ENCODE results near the gene GJA9. TPM values are rescaled to one million over a fixed set of nuclear protein-coding genes. Genes with fewer than 3 reads are reported as not detected.

GJA9 gene
- total and polyA plus RNA-seq, 2 experiments from 2014 or later = 0.21 TPM; not detected in 1

DNA sequence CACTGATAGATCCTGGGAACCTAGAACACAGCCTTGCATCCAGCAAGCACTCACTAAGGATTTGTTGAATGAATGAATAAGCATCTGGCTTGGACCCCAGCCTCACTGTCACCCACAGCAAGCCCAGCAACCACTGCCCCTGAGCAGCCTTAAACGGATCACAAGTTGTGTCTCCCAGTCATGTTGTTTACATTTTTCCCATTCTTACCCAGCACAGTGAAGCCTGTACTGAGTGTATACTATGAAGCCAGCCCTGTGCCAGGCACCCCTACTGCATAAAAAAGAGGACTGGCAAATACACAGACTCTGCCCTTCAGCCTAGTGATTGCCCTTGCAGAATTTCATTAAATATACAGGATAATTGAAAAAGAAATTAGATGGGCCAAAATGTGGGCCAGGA is 52.0 kb downstream of the GJA9 start:
- Histone ChIP-seq H3K4me3 (no peak overlapping the region), H3K27ac (ENCODE audit: low read depth) (no peak overlapping the region), H3K36me3 (ENCODE audit: insufficient read depth) (no peaks in the 10 kb centered on the region), H3K4me2 (no peak overlapping the region), H3K4me1 (ENCODE audit: insufficient read depth) (no peaks in the 10 kb centered on the region), H4K20me1 (replicated peaks; ENCODE audit: insufficient read depth) (no peaks in the 10 kb centered on the region), H3K79me2 (replicated peaks; ENCODE audit: insufficient read depth) (no peaks in the 10 kb centered on the region), H3K27me3 (ENCODE audit: insufficient read depth) (no peaks in the 10 kb centered on the region), H3F3A (replicated peaks; ENCODE audit: low read depth) (no peaks in the 10 kb centered on the region), H2AFZ (no peak overlapping the region), H3K9me2 (ENCODE audit: insufficient read depth) (no peaks in the 10 kb centered on the region)
- no peaks in the 10 kb centered on the region for H3K36me3 Mint-ChIP-seq (ENCODE audit: low read depth)
- no peaks in the 10 kb centered on the region for H3K4me1 Mint-ChIP-seq
- H3K4me3 Mint-ChIP-seq = no peak overlapping the region
- H3K9me3 Mint-ChIP-seq = no peaks in the 10 kb centered on the region
- ATAC-seq (no peak), DNase-seq (ENCODE audit: low spot score) (no peak)
- TF ChIP-seq EZH2 (IDR thresholded peaks at IDR 0.05; ENCODE audit: low read depth, unreplicated experiment) = no peak
- TF ChIP-seq, protein P1, sequence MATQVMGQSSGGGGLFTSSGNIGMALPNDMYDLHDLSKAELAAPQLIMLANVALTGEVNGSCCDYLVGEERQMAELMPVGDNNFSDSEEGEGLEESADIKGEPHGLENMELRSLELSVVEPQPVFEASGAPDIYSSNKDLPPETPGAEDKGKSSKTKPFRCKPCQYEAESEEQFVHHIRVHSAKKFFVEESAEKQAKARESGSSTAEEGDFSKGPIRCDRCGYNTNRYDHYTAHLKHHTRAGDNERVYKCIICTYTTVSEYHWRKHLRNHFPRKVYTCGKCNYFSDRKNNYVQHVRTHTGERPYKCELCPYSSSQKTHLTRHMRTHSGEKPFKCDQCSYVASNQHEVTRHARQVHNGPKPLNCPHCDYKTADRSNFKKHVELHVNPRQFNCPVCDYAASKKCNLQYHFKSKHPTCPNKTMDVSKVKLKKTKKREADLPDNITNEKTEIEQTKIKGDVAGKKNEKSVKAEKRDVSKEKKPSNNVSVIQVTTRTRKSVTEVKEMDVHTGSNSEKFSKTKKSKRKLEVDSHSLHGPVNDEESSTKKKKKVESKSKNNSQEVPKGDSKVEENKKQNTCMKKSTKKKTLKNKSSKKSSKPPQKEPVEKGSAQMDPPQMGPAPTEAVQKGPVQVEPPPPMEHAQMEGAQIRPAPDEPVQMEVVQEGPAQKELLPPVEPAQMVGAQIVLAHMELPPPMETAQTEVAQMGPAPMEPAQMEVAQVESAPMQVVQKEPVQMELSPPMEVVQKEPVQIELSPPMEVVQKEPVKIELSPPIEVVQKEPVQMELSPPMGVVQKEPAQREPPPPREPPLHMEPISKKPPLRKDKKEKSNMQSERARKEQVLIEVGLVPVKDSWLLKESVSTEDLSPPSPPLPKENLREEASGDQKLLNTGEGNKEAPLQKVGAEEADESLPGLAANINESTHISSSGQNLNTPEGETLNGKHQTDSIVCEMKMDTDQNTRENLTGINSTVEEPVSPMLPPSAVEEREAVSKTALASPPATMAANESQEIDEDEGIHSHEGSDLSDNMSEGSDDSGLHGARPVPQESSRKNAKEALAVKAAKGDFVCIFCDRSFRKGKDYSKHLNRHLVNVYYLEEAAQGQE (IDR thresholded peaks at IDR 0.05; ENCODE audit: unreplicated experiment) = no peak
- TF ChIP-seq CREB1 (CRISPR knock-in tag; IDR thresholded peaks at IDR 0.05; ENCODE audit: low read depth) = no peak
- no peak for TF ChIP-seq ZNF114 (CRISPR knock-in tag; IDR thresholded peaks at IDR 0.05)
- no peak for TF ChIP-seq NANOG (IDR thresholded peaks at IDR 0.05; ENCODE audit: borderline replicate concordance)
- TF ChIP-seq, protein P2, sequence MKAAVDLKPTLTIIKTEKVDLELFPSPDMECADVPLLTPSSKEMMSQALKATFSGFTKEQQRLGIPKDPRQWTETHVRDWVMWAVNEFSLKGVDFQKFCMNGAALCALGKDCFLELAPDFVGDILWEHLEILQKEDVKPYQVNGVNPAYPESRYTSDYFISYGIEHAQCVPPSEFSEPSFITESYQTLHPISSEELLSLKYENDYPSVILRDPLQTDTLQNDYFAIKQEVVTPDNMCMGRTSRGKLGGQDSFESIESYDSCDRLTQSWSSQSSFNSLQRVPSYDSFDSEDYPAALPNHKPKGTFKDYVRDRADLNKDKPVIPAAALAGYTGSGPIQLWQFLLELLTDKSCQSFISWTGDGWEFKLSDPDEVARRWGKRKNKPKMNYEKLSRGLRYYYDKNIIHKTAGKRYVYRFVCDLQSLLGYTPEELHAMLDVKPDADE (IDR thresholded peaks at IDR 0.05) = no peak
- no peak for TF ChIP-seq ZNF331 (CRISPR knock-in tag; IDR thresholded peaks at IDR 0.05; ENCODE audit: low read depth)
- TF ChIP-seq, protein P3, sequence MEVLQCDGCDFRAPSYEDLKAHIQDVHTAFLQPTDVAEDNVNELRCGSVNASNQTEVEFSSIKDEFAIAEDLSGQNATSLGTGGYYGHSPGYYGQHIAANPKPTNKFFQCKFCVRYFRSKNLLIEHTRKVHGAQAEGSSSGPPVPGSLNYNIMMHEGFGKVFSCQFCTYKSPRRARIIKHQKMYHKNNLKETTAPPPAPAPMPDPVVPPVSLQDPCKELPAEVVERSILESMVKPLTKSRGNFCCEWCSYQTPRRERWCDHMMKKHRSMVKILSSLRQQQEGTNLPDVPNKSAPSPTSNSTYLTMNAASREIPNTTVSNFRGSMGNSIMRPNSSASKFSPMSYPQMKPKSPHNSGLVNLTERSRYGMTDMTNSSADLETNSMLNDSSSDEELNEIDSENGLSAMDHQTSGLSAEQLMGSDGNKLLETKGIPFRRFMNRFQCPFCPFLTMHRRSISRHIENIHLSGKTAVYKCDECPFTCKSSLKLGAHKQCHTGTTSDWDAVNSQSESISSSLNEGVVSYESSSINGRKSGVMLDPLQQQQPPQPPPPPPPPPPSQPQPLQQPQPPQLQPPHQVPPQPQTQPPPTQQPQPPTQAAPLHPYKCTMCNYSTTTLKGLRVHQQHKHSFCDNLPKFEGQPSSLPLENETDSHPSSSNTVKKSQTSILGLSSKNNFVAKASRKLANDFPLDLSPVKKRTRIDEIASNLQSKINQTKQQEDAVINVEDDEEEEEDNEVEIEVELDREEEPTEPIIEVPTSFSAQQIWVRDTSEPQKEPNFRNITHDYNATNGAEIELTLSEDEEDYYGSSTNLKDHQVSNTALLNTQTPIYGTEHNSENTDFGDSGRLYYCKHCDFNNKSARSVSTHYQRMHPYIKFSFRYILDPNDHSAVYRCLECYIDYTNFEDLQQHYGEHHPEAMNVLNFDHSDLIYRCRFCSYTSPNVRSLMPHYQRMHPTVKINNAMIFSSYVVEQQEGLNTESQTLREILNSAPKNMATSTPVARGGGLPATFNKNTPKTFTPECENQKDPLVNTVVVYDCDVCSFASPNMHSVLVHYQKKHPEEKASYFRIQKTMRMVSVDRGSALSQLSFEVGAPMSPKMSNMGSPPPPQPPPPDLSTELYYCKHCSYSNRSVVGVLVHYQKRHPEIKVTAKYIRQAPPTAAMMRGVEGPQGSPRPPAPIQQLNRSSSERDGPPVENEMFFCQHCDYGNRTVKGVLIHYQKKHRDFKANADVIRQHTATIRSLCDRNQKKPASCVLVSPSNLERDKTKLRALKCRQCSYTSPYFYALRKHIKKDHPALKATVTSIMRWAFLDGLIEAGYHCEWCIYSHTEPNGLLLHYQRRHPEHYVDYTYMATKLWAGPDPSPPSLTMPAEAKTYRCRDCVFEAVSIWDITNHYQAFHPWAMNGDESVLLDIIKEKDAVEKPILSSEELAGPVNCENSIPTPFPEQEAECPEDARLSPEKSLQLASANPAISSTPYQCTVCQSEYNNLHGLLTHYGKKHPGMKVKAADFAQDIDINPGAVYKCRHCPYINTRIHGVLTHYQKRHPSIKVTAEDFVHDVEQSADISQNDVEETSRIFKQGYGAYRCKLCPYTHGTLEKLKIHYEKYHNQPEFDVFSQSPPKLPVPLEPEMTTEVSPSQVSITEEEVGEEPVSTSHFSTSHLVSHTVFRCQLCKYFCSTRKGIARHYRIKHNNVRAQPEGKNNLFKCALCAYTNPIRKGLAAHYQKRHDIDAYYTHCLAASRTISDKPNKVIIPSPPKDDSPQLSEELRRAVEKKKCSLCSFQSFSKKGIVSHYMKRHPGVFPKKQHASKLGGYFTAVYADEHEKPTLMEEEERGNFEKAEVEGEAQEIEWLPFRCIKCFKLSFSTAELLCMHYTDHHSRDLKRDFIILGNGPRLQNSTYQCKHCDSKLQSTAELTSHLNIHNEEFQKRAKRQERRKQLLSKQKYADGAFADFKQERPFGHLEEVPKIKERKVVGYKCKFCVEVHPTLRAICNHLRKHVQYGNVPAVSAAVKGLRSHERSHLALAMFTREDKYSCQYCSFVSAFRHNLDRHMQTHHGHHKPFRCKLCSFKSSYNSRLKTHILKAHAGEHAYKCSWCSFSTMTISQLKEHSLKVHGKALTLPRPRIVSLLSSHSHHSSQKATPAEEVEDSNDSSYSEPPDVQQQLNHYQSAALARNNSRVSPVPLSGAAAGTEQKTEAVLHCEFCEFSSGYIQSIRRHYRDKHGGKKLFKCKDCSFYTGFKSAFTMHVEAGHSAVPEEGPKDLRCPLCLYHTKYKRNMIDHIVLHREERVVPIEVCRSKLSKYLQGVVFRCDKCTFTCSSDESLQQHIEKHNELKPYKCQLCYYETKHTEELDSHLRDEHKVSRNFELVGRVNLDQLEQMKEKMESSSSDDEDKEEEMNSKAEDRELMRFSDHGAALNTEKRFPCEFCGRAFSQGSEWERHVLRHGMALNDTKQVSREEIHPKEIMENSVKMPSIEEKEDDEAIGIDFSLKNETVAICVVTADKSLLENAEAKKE (CRISPR knock-in tag; IDR thresholded peaks at IDR 0.05) = no peak
- TF ChIP-seq EZH2phosphoT487 (IDR thresholded peaks at IDR 0.05; ENCODE audit: unreplicated experiment) = no peak
- TF ChIP-seq CTCF (conservative IDR thresholded peaks at IDR 0.05; ENCODE audit: low read depth in 2 of 2) = no peak
- no peak for TF ChIP-seq POLR2AphosphoS5 (IDR thresholded peaks at IDR 0.05; ENCODE audit: low read depth)
- H3K27ac Mint-ChIP-seq = no peak overlapping the region
- H3K27me3 Mint-ChIP-seq (ENCODE audit: insufficient read depth, low read depth, poor library complexity) = peaks cover 2% of the 10 kb centered on the region
